T-helper 1 cell treated with Interleukin-12 subunit alpha and Interleukin-12 subunit beta and Interleukin-4 antibody, amounts not matched to agents 30 ng/mL and 1 ng/mL, for 36 hours (primary cell): Measurements from ENCODE around the gene KCNMB1. TPM values are rescaled to one million over a fixed set of nuclear protein-coding genes. Genes with fewer than 3 reads are reported as not detected.
"Not testable (repeated sequence)": the region's sequence is repeated elsewhere in the genome, so short reads cannot be mapped to it uniquely, and the experiment has no call there.

Source experiments
- intact Hi-C: fragments of 100-400 bp; cut with micrococcal nuclease; formaldehyde crosslinking; loops from one replicate; pipeline ENCODE4 v1.15.1; 2024
- total RNA-seq: library from RNA; stranded (reverse); gene quantifications from 2 replicates; pipeline ENCODE4 v1.2.3, GENCODE V29; 2022

The KCNMB1 gene
- total RNA-seq, 1 donor from 2014 or later = not detected

DNA sequence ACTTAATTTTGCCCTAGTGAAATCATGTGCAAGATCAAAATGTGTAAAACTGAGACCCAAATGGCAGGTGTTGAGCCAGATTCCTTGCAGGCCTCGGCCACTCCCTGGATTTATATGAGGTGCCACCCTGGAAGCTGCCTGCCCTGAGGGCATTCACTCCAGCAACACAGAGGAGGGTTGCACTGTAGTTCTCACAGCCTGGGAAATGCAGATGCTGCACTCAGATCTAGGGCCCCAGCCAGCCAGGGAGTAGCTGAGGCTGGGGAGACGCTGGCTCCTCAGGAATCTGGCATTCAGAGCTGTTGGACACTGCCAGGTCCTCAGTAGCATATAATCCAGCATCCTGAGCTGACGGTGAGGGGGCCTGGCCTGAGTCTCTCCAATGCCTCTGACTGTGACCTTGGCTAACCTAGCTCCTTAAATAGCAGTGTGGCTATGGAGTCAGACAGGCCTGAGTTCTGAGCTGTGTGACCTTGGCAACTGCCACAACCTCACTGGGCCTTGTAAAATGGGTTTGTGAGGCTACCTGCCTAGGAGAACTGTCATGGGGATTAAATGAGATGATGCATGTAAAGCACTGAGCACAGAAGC, 8.7 kb downstream of the KCNMB1 start:
- intact Hi-C loops = no loop called here

DNA sequence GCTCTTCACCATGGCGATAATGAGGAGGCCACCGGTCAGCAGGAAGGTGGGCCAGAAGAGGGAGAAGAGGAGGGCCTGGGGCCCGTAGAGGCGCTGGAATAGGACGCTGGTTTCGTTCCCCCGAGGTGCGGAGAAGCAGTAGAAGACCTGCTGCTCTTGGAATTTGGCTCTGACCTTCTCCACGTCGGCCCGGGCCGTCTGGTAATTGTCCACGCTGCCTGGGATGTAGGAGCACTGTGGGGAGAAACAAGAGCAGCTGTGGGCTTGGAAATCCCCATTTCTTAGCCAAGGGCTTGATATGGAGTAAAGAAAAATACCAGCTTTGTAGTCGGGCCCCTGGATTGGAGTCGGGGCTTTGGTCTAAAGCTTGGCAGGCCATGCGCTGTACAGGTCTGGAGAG, 10.4 kb downstream of the KCNMB1 start:
- intact Hi-C loops = no loop called here

DNA sequence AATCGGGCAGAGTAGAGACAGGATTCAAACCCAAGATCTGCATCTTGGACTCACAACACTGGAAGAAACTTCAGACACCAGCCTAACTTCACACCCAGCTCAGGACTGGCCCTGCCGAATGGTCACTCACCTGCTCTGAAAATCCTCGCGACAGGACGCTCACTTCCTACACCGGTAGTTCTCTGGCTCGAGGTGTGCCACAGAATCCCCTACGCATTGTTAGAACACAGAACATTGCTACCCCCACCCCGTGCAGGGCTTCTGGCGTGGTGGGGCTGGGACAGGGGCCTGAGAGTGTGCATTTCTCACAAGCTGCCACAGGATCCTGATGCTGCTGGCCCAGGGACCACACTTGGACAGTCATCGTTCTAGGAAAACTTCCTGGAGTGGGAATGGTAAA, 12.1 kb downstream of the KCNMB1 start:
- intact Hi-C loops = no loop called here

DNA sequence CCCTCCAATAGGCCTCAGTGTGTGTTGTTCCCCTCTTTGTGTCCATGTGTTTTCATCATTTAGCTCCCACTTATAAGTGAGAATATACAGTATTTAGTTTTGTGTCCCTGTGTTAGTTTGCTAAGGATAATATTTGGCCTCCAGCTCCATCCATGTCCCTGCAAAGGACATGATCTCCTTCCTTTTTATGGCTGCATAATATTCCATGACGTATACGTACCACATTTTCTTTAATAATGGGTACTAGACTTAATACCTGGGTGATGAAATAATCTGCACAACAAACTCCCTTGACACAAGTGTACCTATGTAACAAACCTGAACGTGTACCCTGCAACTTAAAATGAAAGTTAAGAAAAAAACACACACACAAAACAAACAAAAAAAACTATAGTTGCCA, 12.6 kb downstream of the KCNMB1 start:
- intact Hi-C loops = not testable (repeated sequence)

DNA sequence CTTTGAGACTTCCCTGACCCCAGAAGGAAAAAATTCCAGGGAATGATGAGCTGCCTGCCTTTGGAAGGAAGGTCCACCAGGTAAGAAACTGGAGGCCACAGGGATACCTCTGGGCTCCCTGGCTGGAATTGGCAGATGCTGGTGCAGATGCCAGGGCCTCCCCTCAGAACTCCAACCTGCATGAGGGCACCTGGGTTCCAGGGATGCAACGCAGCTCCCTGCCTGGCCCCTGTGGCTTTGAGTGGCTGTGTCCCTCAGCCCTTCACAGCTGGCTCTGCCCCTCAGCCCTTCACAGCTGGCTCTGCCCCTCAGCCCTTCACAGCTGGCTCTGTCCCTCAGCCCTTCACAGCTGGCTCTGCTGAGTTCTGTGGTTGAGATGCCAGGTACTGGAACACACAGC, 13.9 kb downstream of the KCNMB1 start:
- intact Hi-C loops = no loop called here

DNA sequence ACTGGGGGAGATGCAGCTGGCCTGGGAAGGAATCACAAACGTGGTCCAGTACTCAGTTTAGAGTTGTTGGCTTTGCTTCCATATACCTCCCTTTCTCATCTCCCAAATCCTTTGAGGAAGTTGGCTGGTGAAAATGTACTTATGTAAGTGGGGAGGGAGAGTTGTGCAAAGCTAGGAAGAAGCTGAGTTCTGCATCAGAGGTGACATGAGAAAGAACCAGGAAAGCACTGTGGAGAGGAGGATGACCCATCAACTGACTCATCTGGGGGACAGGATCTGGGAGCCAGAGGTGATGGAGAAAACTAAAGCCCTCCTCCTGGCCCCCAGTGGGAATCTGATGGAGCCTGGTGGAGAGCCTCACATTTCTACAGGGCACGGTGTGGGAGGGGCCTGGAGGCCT, 16.2 kb downstream of the KCNMB1 start:
- intact Hi-C loops = no loop called here

DNA sequence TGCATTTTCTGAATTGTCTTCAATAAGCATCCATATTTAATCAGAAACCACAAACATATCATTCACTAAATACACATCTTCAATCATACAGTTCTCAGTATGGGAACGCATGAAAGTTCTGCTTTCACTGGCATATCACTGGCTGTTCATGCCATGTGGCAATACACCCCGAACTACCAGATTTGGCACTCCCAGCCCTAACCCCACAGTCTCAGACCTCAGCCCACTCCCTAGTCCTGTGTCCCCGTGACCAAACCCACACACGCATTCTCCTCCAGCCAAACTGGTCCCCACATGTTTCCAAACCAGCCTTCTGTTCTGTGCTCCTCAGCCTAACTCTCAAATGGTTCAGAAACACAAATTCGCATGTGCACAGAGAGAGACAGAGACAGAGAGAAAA, 20.6 kb downstream of the KCNMB1 start:
- intact Hi-C loops = no loop called here

DNA sequence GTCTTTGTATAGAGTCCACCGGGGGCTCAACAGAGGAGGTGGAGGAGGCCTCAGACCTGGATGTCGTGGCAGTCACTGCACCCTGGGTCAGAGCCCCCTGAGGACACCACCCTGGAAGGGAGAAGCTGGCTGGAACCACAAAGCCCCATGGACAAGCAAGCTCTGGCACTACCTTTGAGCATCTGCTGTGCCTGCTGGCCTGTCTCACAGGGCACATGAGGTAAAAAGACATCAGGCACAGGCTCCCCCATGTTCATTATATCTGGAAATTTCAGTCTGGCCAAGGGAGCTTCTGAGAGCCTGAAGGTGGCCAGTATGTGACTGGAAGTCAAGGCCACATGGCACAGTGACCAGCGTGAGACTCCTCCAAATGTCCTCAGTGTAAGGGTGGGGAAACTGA, 22.9 kb downstream of the KCNMB1 start:
- intact Hi-C loops = no loop called here

DNA sequence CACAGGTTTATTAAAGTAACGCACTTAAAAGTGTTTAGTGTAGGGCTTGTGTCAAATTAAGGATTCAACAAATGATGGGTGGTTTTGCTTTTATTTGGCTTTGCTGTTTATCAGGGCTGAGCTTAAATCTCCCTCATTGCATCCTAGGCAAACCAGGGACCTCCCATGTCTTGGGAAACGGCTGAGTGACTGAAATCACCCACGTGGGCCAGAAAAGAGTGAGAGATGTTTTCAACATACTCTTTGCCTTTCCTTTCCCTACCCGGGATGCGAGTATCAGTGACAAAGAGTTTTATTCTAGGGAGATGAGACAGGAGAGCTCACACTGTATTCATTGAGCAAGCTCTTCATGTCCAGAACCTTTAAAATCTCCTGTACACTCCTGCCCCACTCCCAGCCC, 23.3 kb downstream of the KCNMB1 start:
- intact Hi-C loops = no loop called here

DNA sequence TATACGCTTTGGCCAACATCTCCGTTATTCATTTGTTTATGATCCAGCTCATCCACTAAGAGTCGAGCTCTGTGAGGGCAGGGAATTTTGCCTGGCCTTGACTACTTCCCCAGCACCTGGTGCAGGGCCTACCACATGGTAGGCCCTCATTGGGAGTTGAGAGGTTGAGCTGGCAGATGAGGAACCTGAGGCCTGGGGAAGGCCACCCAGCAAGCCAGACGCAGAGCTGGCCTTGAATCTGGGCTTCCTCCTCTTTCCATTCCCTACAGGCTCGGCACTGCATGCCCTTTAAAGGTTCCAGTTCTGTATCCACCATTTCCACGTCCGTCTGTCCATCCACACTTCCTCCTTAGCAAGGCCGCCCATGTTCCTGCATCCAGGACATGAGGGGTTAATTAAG, 24.2 kb downstream of the KCNMB1 start:
- intact Hi-C loops = no loop called here

DNA sequence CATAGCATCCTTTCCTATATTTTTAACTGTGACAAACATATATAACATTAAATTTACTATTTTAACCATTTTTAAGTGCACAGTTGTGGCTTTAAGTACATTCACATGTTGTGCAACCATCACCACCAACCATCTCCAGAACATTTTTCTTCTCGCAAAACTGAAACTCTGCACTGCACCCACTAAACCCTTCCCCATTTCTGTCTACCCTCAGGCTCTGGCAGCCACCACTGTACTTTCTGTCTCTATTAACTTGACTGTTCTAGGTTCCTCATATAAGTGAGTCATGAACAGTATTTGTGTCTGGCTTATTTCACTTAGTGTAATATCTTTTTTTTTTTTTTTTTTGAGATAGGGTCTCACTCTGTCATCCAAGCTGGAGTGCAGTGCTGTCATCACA, 25.5 kb downstream of the KCNMB1 start:
- intact Hi-C loops = no loop called here

DNA sequence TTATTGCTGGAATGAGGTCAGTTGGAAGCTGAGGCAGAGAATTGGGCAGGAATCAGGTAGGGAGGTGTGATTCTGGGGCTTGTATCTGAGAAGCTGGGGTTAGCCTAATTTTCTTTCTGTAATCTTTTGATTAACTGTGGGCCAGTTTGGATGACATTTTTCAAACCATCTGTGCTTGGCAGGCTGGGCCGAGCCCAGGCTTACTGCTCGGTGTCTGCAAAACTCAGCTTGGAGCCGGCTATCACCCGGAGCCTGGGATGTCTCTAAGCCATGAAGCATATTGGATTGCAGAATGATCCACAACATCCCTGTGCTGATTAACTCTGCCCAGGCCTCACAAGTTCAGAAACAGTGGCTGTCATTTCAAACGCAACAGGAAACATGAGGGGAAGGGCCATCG, 26.5 kb downstream of the KCNMB1 start:
- intact Hi-C loops = no loop called here

DNA sequence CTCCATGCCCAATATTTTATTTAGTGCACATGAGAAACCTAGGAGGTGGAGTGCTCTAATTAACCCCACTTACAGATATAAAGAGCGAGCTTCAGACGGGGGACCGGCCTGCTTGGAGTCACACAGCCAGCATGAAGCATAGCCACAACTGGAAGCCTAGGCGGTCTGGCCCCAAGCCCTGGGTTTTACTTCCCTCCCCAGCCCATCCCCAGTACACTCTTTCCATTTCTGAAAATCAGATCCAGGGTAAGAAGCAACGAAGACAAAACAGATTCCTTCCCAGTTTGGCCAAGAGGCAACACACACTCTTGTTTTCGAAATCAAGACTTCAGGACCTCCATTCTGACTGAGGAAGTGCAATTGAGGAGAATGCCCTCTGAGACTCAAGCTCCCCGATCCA, 27.1 kb downstream of the KCNMB1 start:
- intact Hi-C loops = no loop called here

DNA sequence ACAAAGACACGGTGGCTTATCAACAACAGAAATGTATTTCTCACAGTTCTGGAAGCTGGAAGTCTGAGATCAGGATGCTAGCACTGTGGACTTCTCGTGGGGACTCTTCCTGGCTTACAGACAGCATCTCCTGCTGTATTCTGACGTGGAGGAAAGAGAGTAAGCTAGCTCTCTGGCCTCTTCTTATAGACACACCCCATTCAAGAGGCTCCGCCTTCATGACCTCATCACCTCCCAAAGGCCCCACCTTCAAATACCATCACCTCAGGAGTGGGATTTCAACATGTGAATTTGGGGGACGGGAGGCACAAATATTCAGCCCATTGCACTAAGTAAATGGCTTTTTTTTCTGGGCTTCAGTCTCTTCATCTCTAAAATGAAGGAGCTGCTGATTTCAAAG, 27.6 kb downstream of the KCNMB1 start:
- intact Hi-C loops = no loop called here

DNA sequence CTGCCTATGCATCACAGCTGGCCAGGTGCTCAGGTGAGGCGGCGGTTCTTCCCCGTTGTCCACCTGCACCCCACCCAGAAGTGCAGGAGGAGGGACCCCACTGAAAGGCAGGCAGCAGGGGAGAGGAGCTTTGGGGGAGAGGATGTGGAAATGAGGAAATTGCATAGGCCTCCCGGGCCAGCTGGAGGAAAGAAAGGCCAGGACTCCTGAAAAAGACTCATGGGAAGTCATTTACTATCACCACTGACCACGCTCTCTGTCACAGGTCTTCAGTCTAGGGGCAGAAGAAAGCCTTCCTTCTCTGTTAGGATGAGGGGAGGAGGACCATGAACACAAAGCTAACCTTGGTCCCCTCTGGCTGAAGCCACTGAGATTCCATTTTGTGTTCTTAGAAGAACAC, 28.1 kb downstream of the KCNMB1 start:
- intact Hi-C loops = no loop called here

DNA sequence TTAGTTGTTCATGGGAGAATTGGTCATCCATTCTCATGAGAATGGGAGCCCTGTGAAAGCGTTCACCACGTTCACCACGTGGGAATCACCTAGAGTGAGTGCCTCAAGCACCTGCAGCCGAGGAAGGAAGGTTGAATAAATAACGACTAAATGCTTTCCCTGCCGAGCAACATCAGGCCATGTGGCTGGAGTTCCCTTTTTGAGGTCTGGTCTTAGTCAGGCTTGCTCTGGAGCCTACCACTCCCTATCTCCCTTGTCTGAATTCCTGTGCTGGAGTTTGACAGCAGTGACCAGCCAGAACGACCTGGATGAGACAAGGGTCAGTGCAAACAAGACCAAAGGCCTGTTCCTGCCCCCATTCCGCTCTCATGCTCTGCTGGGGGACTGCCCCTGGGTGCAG, 28.5 kb downstream of the KCNMB1 start:
- intact Hi-C loops = no loop called here

DNA sequence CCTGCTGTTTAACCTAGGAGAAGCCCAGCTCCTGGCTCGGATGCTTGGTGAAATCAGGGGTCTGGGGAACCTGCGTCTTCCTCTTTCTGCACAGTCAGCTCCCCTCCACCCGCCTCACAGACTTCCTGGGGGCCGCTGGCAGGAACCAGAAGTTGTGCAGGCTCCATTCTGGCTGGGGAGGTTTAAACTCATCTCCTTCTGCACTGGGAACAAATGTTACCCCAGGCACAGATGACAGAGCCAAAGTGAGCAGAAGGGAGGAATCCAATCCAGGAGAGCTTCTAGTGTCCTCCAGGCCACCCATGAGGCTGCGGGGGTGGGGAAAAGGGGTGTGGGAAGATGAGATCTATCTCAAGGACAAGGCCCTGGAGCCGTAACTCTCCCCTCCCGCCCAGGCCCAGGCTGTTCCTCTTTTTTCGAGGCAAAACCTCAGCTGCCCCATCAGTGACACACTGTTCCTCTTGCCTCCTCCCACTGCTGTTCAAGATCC, 31.2 kb downstream of the KCNMB1 start:
- intact Hi-C loops = no loop called here

DNA sequence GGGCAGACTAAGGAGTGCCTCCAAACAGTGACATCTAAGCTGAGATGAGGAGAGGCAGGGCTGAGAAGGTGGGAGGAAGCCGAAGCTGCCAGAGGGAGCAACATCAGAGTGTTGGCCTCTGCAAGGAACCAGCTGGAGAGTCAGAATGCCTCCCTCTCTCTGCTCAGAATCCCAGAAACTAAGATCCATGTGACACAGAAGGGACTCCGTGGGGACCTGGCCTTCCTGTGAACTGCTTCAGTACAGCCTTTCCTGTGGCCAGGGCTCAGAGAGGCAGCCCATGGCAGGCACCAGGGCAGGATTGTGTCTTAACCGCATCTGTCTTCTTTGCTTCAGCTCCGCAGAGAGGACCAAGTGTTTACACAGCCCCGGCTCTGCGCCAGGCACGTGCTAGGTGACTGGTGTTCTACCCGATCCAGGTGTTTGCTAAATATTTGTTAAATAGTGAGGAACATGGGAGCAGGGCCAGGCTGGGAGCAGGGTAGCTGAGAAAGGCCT, 33.5 kb downstream of the KCNMB1 start:
- intact Hi-C loops = no loop called here

DNA sequence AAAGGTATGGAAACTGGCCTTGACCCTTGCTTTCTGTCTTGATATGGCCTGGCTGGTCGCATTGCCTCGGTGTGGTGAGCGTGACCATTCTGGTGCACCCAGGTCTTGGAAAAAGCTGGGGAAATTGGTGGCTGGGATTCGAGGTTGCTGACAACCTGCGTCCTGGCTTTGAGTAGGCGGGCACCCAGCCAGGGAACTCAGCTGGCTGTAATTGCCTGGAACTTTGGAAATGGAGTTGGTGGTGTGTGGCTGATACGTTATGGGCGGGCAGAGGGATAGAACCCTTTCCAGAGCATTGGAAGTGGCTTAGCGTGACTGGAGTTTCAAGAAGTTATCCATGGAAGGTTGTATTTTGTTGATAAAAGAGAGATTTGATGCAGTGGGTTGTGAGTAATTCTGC, 35.2 kb downstream of the KCNMB1 start:
- intact Hi-C loops = no loop called here

DNA sequence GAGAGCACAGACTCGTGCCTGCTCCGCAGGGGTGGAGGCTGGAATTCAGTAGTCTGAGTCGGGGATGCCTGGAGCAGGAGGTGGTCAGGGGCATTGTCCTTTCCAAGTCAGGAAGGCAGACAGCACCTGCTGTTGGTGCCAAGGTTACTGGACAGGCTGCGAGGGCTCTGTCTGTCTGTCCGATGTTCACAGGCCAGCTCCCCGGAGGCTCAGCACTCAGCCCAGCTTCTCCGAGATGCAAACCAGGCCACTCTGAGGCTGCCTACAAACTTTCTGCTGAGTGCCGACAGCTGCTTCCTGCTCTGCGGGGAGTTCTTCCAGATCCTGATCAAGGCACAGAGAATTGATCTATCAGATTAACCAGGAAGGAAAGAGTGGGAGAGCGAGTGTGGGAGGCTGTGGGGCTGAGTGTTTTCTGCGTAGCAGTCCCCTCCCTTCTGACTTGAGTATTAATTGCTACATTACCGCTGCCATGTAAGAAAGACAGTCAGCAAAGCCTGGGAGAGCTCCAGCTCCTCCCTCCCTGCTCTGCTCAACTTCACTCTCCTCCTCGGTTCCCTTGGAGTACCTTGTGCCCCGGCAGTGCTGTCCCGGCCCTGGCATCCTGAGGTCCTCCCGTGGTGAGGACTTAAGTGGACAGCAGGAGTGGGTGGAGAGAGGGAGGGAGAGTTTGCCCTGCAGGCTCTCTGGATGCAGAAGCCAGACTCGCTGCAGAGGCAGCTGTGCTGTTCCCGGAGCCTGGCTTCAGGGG, 36.0 kb downstream of the KCNMB1 start:
- intact Hi-C loops = no loop called here

DNA sequence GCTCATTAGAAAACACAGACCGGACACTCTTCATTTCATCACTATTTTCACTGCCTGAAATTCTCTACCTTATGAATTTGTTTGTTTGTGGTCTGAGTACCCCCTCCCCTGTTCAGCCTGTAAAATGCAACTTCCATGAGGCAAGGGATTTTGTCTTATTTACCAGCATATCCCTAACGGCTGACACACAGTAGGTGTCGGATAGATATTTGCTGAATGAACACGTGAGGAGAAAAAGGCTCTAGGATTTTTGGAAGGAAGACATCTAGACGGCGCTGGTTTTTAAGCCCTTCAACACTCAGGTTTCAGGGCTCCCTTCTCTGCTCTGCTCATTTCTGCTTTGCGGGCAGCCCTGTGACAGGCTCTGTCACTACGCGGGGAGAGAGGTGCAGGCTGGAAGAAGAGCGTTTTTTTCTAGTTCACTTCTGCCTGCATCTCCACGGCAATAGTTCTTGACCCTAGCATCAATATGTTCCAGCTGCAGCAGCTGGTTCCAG, 41.0 kb downstream of the KCNMB1 start:
- intact Hi-C loops = no loop called here

DNA sequence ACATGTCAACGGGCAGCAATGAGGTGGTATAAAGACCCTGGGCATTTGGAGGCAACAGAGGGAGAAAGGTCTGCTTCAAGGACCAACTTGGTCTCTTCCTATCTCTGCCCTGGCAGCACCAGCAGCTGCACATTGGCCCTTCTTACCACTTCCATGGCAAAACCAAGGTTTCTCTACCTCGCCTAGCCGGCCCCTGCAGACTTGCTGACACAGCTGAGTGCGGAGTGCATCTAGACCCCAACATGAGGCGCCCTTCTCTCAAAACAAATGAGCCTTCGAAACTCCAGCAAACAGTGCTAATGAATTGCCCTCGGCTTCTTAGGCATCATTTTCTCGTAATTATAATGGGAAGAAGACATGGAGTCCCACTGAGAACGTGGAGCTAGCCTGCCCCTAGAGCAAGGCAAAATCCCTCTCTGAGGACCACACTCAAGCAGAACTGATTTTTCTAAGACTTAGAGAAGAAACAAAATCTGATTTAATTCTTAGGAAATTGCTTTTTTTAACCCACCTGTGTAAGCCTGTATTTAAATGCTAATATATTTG, 42.1 kb downstream of the KCNMB1 start:
- intact Hi-C loops = no loop called here

DNA sequence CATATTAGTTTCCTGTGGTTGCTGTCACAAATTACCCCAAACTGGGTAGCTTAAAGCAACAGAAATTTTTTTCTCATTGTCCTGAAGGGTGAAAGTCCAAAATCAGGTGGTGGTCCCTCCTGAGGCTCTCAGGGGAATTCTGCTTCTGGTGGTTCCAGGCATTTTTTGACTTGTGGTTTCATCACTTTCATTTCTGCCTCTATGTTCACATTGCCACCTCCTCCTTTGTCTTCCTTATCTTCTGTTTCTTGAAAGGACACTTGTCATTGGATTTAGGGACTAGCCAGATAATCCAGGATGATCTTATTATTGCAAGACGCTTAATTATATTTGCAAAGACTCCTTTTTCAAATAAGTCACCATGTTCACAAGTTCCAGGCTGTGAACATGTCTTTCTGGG, 43.2 kb downstream of the KCNMB1 start:
- intact Hi-C loops = no loop called here
